ENCODE data around the gene ALDH1L1. TPM values are rescaled to one million over a fixed set of nuclear protein-coding genes. Genes with fewer than 3 reads are reported as not detected.

Gene ALDH1L1
- total RNA-seq, 1 experiment from 2014 or later: 50.0 TPM

DNA sequence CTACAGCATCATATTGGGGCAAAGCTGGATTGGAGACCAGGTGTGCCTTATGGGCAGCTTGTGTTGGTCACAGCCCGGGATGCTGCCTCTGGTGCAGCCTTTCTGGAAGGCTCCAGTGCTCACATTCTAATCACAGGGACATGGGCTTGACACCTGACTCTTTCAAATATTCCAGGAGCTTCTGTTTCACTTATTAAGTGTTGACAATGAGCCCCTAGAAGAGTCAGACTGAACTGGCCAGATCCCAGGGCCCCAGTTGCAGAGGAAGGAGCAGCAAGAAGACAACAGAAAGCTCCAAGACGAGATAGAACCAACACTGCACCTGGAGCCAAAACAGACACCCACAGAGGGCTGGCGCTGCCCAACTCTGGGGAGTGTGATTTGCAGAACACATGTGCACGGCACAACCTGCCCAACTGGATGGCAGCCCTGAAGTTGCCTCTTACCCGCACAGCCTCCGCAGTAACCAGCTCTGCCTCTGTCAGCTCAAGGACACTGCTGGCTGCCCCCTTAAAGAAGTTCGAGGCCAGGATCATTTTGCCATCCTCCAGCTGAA is 30.3 kb downstream of the ALDH1L1 start:
- Histone ChIP-seq H3K27me3 (ENCODE audit: insufficient read depth, low read depth) (no peaks in the 10 kb centered on the region), H3K36me3 (ENCODE audit: low read depth) (no peaks in the 10 kb centered on the region), H3K9me3 (ENCODE audit: insufficient read depth, low read depth) (no peaks in the 10 kb centered on the region), H3K27ac (no peak overlapping the region), H3K9me2 (ENCODE audit: insufficient read depth) (no peaks in the 10 kb centered on the region), H3K4me2 (no peak overlapping the region), H2AFZ (no peak overlapping the region), H4K20me1 (ENCODE audit: insufficient read depth) (no peaks in the 10 kb centered on the region), H3K4me1 (replicated peaks; ENCODE audit: insufficient read depth) (no peaks in the 10 kb centered on the region), H3K79me2 (ENCODE audit: low read depth) (no peaks in the 10 kb centered on the region), H3F3A (ENCODE audit: insufficient read depth, low read depth) (no peaks in the 10 kb centered on the region), H3K4me3 (no peak overlapping the region)
- intact Hi-C loops (cut with micrococcal nuclease; ENCODE audit: unreplicated experiment): no loop called here
- POLR2A ChIA-PET (ENCODE audit: unreplicated experiment): no interaction called here
- TF ChIP-seq, protein P1, sequence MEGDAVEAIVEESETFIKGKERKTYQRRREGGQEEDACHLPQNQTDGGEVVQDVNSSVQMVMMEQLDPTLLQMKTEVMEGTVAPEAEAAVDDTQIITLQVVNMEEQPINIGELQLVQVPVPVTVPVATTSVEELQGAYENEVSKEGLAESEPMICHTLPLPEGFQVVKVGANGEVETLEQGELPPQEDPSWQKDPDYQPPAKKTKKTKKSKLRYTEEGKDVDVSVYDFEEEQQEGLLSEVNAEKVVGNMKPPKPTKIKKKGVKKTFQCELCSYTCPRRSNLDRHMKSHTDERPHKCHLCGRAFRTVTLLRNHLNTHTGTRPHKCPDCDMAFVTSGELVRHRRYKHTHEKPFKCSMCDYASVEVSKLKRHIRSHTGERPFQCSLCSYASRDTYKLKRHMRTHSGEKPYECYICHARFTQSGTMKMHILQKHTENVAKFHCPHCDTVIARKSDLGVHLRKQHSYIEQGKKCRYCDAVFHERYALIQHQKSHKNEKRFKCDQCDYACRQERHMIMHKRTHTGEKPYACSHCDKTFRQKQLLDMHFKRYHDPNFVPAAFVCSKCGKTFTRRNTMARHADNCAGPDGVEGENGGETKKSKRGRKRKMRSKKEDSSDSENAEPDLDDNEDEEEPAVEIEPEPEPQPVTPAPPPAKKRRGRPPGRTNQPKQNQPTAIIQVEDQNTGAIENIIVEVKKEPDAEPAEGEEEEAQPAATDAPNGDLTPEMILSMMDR (conservative IDR thresholded peaks at IDR 0.05): no peak
- no peak for TF ChIP-seq EZH2 (IDR thresholded peaks at IDR 0.05; ENCODE audit: low read depth)
- DNase-seq: no peak
- no TSS peak for BruUV-seq (replicated peaks)
- CTCF ChIA-PET: no interaction called here

DNA sequence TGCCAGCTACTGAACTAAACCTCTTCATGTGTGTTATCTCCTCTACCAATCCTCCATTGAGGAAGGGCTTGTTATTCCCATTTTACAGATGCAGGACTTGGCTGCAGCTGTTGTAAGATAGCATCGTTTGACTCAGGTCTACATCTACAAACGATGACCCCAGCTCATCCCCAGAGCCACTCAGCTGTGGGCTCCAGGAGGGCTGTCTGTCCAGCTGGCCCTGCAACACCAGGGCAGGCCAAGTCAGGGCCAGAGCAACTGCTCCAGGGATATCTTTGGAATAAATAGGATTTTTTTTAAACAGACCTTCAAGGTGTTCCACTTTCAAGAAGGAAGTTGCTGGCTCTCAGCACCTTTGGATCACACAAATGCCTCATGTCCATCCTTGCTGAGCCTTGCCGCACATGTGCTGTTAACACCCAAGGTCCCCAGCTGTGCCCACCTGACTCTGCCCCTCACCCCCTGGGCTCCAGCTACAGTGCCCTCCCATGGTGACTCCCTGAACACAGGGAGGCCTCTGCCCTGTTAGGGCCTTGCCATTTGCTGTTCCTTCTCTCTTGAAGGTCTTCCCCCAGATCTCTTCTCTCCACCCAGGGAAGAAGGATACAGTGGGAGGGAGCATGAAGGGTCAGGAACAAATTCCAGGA is 31.0 kb downstream of the ALDH1L1 start:
- POLR2A ChIA-PET (ENCODE audit: unreplicated experiment): no interaction called here
- no peak for TF ChIP-seq EZH2 (IDR thresholded peaks at IDR 0.05; ENCODE audit: low read depth)
- TF ChIP-seq, protein P1 (conservative IDR thresholded peaks at IDR 0.05): no peak
- no peak for DNase-seq
- intact Hi-C loops (cut with micrococcal nuclease; ENCODE audit: unreplicated experiment): no loop called here
- Histone ChIP-seq H2AFZ (no peak overlapping the region), H3K4me2 (no peak overlapping the region), H3F3A (ENCODE audit: insufficient read depth, low read depth) (no peaks in the 10 kb centered on the region), H3K9me2 (ENCODE audit: insufficient read depth) (no peaks in the 10 kb centered on the region), H3K27ac (no peak overlapping the region), H3K36me3 (ENCODE audit: low read depth) (no peaks in the 10 kb centered on the region), H3K4me1 (replicated peaks; ENCODE audit: insufficient read depth) (no peaks in the 10 kb centered on the region), H3K79me2 (ENCODE audit: low read depth) (no peaks in the 10 kb centered on the region), H3K27me3 (ENCODE audit: insufficient read depth, low read depth) (no peaks in the 10 kb centered on the region), H4K20me1 (ENCODE audit: insufficient read depth) (no peaks in the 10 kb centered on the region), H3K4me3 (no peak overlapping the region), H3K9me3 (ENCODE audit: insufficient read depth, low read depth) (no peaks in the 10 kb centered on the region)
- no TSS peak for BruUV-seq (replicated peaks)
- CTCF ChIA-PET: no interaction called here

DNA sequence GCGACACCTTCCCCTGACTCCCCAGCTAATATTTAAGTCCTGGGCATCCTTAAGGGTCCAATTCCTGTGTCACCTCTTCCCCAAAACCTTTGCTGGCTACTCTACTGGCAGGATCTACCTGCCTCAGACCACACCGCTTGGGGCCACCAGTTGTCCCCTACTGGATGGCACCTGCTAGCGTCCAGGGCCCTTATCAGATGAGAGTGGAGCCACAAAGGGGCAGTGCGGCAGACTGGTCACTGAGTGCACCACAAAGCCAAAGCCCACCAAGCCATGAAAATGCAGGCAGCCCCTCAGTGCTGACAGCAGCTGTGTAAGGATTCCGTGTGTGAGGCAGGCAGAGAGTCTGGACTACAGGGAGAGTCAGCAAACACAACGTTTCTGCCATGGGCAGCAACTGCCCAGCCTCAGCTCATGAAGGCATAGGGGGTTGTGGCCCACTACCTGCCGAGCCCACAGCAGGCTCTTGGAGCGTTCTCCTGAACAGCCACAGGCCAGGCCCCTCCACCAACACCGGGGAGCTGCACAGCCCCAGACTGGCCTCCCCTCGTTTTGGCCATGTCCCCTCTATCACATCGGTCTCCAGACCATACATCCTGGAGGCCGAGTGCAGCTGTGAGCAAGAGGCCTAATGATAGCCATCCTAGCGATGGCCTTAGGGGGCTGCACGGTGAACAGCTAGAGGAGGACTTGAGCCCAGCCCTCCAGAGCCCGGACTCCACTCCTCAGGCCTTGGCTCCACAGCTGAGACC is 32.3 kb downstream of the ALDH1L1 start:
- no peaks in the 10 kb centered on the region for H3K9me2 ChIP-seq (ENCODE audit: insufficient read depth)
- no peaks in the 10 kb centered on the region for H3K79me2 ChIP-seq (ENCODE audit: low read depth)
- no peaks in the 10 kb centered on the region for H3K36me3 ChIP-seq (ENCODE audit: low read depth)
- no peak for DNase-seq
- no peak overlapping the region for H3K27ac ChIP-seq
- no peaks in the 10 kb centered on the region for H4K20me1 ChIP-seq (ENCODE audit: insufficient read depth)
- H3K9me3 ChIP-seq (ENCODE audit: insufficient read depth, low read depth): no peaks in the 10 kb centered on the region
- H3K4me3 ChIP-seq: no peak overlapping the region
- TF ChIP-seq, protein P1 (conservative IDR thresholded peaks at IDR 0.05): no peak
- POLR2A ChIA-PET (ENCODE audit: unreplicated experiment): no interaction called here
- no TSS peak for BruUV-seq (replicated peaks)
- intact Hi-C loops (cut with micrococcal nuclease; ENCODE audit: unreplicated experiment): no loop called here
- no peaks in the 10 kb centered on the region for H3K27me3 ChIP-seq (ENCODE audit: insufficient read depth, low read depth)
- no peak overlapping the region for H3K4me2 ChIP-seq
- H2AFZ ChIP-seq: no peak overlapping the region
- CTCF ChIA-PET: no interaction called here
- H3K4me1 ChIP-seq (replicated peaks; ENCODE audit: insufficient read depth): no peaks in the 10 kb centered on the region
- H3F3A ChIP-seq (ENCODE audit: insufficient read depth, low read depth): no peaks in the 10 kb centered on the region
